ENCODE data around the gene ATP8A2.

- TF ChIP-seq POLR2A (IDR thresholded peaks at IDR 0.05; ENCODE audit: low read length), result no peak
- TF ChIP-seq GATA1 (IDR thresholded peaks at IDR 0.05; ENCODE audit: low read depth, low read length), result no peak
These were observed 611.1 kb downstream of the ATP8A2 start for GRCh38 chr13:25982907-25983306.
